ENCODE results near the gene DSCAML1.

DNA sequence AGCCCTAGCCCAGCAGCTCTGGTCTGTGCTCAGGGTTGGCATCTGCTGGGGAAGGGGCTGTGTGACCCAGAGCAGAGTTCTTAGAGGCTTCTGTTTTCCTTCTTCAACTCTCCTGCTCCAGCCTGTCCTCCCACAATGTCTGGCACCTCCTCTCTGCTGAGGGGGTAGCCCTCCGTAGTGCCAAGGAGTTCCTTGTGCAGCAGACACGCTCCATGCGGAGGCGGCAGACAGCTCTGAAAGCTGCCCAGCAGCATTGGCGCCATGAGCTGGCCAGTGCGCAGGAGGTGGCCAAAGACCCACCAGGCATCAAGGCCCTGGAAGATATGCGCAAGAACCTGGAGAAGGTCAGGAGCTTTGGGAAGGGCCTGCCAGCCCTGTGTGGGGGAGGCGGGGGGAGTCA is 400.0 kb downstream of the DSCAML1 start:
- TF ChIP-seq, protein P1, sequence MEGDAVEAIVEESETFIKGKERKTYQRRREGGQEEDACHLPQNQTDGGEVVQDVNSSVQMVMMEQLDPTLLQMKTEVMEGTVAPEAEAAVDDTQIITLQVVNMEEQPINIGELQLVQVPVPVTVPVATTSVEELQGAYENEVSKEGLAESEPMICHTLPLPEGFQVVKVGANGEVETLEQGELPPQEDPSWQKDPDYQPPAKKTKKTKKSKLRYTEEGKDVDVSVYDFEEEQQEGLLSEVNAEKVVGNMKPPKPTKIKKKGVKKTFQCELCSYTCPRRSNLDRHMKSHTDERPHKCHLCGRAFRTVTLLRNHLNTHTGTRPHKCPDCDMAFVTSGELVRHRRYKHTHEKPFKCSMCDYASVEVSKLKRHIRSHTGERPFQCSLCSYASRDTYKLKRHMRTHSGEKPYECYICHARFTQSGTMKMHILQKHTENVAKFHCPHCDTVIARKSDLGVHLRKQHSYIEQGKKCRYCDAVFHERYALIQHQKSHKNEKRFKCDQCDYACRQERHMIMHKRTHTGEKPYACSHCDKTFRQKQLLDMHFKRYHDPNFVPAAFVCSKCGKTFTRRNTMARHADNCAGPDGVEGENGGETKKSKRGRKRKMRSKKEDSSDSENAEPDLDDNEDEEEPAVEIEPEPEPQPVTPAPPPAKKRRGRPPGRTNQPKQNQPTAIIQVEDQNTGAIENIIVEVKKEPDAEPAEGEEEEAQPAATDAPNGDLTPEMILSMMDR (IDR thresholded peaks at IDR 0.05) = no peak
- TF ChIP-seq EP300 (IDR thresholded peaks at IDR 0.05) = no peak

Data from tibial nerve (tissue), 4 donors.